ENCODE data around the gene ST8SIA2. TPM values are rescaled to one million over a fixed set of nuclear protein-coding genes. Genes with fewer than 3 reads are reported as not detected.

ST8SIA2 gene
- total RNA-seq, 1 donor from 2014 or later: 4.5 TPM

DNA sequence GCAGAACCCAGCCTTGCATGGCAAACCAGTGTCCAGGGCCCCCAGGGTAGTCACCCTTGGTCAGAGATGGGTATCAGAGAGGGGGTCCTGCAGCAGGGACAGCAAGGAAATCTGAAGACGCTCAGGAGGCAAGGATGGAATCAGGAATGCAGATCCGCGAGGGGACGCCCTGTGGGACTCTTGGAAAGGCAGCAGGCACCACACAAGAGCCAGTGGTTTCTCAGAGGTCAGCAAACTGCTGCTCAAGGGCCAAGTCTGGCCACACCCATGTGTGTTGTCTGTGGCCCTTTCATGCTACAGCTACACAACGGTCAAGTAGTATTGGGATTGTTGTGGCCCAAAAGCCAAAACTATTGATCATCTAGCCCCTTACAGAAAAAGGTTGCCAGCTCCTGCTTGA is 69.7 kb downstream of the ST8SIA2 start:
- TF ChIP-seq, protein P1, sequence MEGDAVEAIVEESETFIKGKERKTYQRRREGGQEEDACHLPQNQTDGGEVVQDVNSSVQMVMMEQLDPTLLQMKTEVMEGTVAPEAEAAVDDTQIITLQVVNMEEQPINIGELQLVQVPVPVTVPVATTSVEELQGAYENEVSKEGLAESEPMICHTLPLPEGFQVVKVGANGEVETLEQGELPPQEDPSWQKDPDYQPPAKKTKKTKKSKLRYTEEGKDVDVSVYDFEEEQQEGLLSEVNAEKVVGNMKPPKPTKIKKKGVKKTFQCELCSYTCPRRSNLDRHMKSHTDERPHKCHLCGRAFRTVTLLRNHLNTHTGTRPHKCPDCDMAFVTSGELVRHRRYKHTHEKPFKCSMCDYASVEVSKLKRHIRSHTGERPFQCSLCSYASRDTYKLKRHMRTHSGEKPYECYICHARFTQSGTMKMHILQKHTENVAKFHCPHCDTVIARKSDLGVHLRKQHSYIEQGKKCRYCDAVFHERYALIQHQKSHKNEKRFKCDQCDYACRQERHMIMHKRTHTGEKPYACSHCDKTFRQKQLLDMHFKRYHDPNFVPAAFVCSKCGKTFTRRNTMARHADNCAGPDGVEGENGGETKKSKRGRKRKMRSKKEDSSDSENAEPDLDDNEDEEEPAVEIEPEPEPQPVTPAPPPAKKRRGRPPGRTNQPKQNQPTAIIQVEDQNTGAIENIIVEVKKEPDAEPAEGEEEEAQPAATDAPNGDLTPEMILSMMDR (IDR thresholded peaks at IDR 0.05): no peak
- no peaks in the 10 kb centered on the region for H3K9me3 Mint-ChIP-seq (ENCODE audit: low read depth)
- no peaks in the 10 kb centered on the region for H3K27me3 Mint-ChIP-seq (ENCODE audit: low read depth)
- H3K36me3 Mint-ChIP-seq (ENCODE audit: low read depth): no peaks in the 10 kb centered on the region
- no peak overlapping the region for H3K27ac Mint-ChIP-seq (ENCODE audit: unreplicated experiment)
- H3K4me3 Mint-ChIP-seq (ENCODE audit: unreplicated experiment): no peak overlapping the region
- peaks cover 8% of the 10 kb centered on the region for H3K4me1 Mint-ChIP-seq (ENCODE audit: low read depth)
- no peak for DNase-seq (ENCODE audit: low spot score)

DNA sequence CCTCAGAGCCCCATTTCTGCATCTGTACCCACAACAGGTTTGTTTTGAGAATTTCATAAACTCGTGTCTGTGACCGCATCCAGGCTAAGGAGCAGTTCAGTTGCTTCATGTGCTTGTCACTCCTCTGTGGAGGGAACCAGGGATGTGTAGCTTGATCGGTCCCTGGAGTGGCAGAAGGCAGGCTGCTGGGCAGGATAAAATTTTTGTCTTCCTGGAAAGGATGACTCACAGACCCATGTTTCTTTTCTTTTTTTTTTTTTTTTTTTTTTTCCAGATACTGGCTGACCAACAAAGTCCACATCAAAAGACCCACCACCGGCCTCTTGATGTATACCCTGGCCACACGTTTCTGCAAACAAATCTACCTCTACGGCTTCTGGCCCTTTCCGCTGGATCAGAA is 70.1 kb downstream of the ST8SIA2 start:
- no peak for DNase-seq (ENCODE audit: low spot score)
- peaks cover 8% of the 10 kb centered on the region for H3K4me1 Mint-ChIP-seq (ENCODE audit: low read depth)
- no peaks in the 10 kb centered on the region for H3K36me3 Mint-ChIP-seq (ENCODE audit: low read depth)
- TF ChIP-seq, protein P1 (IDR thresholded peaks at IDR 0.05): no peak
- H3K4me3 Mint-ChIP-seq (ENCODE audit: unreplicated experiment): no peak overlapping the region
- no peaks in the 10 kb centered on the region for H3K9me3 Mint-ChIP-seq (ENCODE audit: low read depth)
- no peaks in the 10 kb centered on the region for H3K27me3 Mint-ChIP-seq (ENCODE audit: low read depth)
- no peak overlapping the region for H3K27ac Mint-ChIP-seq (ENCODE audit: unreplicated experiment)

DNA sequence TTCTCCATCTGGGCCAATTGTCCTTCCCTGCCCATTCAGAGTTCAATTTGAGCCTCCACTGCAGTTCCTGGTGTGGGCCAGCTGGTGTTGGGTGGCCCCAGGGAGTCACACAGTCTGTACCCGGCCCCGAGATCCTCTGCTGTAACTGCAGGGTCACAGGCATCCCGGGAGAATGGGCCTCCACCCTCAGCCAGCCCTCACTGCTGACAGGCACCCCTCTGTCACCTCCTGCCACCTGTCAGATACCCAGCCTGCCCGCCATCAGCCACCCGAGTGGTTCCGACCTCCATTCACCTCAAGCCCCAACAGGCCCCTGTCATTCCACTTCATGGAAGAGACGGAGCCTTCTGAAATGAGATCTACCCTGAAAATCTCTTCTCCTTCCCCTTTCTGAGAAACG is 73.2 kb downstream of the ST8SIA2 start:
- Mint-ChIP-seq H3K27me3 (ENCODE audit: low read depth) (no peaks in the 10 kb centered on the region), H3K4me3 (ENCODE audit: unreplicated experiment) (no peak overlapping the region), H3K27ac (ENCODE audit: unreplicated experiment) (no peak overlapping the region), H3K9me3 (ENCODE audit: low read depth) (no peaks in the 10 kb centered on the region), H3K36me3 (ENCODE audit: low read depth) (no peaks in the 10 kb centered on the region), H3K4me1 (ENCODE audit: low read depth) (peaks cover 8% of the 10 kb centered on the region)
- TF ChIP-seq, protein P1 (IDR thresholded peaks at IDR 0.05): no peak
- peak; percentile 81 for DNase-seq (ENCODE audit: low spot score)

DNA sequence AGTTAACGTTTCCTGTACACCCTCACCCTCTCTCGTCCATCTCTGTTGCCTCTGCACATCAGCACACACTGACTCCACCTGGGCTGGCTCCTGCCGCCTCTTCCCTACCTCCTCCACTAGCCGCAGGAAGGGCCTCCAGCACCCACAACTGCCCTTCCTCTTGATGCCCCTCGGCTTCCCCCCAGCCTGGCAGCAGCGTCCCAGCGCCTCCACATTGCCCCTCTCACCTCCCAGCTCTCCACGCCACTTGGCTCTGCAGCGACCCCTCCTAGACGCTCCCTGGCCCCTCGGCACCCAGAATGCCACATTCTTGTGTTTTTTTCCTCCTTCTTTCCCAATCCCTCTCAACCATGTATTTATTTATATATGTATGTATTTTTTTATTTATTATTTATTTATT is 73.6 kb downstream of the ST8SIA2 start:
- no peaks in the 10 kb centered on the region for H3K36me3 Mint-ChIP-seq (ENCODE audit: low read depth)
- H3K27ac Mint-ChIP-seq (ENCODE audit: unreplicated experiment): no peak overlapping the region
- peaks cover 8% of the 10 kb centered on the region for H3K4me1 Mint-ChIP-seq (ENCODE audit: low read depth)
- H3K9me3 Mint-ChIP-seq (ENCODE audit: low read depth): no peaks in the 10 kb centered on the region
- H3K4me3 Mint-ChIP-seq (ENCODE audit: unreplicated experiment): no peak overlapping the region
- peak; percentile 81 for DNase-seq (ENCODE audit: low spot score)
- H3K27me3 Mint-ChIP-seq (ENCODE audit: low read depth): no peaks in the 10 kb centered on the region
- TF ChIP-seq, protein P1 (IDR thresholded peaks at IDR 0.05): no peak

DNA sequence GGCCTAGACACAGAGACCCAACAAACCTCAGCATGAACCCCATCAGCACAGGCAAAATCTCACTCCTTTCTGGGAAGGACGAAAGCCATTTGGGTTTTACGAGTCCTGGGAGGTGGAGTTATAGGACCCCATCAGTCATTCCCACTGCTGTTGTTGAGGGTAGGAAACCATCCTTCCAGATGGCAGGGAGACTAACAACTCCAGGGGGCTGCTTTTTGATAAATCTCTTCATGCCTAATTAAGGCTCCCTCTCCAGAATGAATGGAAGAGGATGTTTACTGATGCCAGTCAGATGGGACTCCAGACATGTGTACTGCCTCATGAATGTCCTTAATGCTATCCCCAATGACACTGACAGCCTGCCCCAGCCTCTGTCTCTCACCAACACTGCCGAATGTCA is 75.3 kb downstream of the ST8SIA2 start:
- TF ChIP-seq, protein P1 (IDR thresholded peaks at IDR 0.05): no peak
- Mint-ChIP-seq H3K36me3 (ENCODE audit: low read depth) (no peaks in the 10 kb centered on the region), H3K4me3 (ENCODE audit: unreplicated experiment) (no peak overlapping the region), H3K27me3 (ENCODE audit: low read depth) (no peaks in the 10 kb centered on the region), H3K9me3 (ENCODE audit: low read depth) (no peaks in the 10 kb centered on the region), H3K27ac (ENCODE audit: unreplicated experiment) (no peak overlapping the region), H3K4me1 (ENCODE audit: low read depth) (no peaks in the 10 kb centered on the region)
- no peak for DNase-seq (ENCODE audit: low spot score)

Measured in chondrocyte (in vitro differentiated cells).